GM18511 (cell line): ENCODE measurements around the gene LARGE1.
A peak's percentile ranks its signal among the peaks of the same experiment; 100 is the strongest.

Source experiments
- ATAC-seq: cut with Tn5 transposase; IDR thresholded peaks from one replicate; pipeline ENCODE4 v1.9.1; 2021; ENCODE audit warnings: mild to moderate bottlenecking, moderate library complexity; ENCODE audit not compliant: unreplicated experiment

The LARGE1 gene

DNA sequence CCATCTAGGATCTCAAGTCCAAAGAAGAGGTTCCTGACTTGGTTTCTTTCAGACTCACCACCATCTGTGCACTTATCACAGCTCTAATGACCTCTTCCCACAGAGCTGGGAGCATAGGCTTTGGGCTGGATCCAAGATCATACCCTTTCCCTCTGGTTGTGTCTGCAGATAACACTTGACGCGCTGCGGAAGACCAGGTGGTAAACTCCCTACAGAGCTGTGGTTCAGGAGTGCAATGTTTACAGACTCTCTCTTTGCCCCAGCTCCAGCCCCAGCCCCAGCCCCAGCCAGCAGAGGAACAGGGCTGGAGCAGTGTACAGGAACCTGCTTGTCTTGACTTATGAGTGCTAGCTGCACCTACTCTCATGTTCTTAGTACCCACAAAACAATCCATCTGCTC lies 587.7 kb downstream of the LARGE1 start:
- ATAC-seq: no peak

DNA sequence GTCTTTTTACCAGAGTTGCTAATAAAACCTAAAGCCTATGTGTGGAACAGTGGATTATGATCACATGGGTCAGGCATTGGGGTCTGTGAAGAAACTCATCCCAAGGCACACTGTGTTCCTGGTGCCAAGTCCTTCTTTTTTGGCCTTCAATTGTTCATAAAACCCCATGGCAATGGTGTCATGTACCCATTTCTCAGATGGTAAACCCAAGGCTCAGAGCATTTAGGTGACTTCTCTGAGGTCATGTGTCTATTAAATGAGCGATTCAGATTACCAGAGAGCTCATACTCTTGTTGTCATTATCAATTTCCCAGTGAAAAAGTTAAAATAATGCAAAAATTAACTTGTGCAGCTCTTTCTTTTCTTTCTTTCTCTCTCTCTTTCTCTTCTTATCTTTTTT lies 589.3 kb downstream of the LARGE1 start:
- ATAC-seq: no peak

DNA sequence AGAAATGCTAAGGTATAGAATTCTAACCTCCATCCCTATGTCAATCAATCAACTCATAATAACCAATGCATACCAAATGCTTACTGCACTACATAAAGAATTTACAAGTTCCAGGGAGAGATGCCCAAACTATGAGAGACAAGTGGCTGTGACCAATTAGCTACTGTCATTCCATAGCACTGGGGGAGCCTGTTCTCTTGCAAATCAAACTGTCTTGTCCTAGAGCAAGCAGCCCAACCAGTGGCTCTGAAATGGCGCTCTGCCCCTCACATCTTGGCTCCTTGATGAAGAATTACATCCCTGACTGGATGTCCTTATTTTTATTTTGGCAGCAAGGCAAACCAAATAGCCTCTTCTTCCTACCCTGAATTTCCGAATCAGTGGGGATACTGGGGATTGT lies 589.7 kb downstream of the LARGE1 start:
- ATAC-seq: no peak

DNA sequence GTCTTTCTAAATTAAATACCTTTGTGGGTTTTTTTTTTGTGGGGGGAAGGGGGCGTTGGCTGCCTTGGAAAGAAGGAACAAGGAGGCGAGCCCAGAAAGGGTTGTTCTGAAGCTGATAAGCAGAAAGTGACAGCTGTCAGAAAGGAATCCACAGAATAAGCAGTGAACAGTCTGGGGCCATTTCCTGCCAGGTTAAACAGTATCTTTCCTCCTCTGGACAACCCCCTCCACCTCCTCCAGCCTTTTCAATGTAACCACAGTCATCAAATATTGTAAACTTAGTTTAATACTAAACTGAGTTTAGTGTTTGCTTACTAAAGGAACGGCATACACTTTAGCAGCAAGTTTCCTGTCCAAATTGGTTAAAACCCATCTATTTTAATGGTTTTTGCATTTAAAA lies 590.9 kb downstream of the LARGE1 start:
- no peak for ATAC-seq

DNA sequence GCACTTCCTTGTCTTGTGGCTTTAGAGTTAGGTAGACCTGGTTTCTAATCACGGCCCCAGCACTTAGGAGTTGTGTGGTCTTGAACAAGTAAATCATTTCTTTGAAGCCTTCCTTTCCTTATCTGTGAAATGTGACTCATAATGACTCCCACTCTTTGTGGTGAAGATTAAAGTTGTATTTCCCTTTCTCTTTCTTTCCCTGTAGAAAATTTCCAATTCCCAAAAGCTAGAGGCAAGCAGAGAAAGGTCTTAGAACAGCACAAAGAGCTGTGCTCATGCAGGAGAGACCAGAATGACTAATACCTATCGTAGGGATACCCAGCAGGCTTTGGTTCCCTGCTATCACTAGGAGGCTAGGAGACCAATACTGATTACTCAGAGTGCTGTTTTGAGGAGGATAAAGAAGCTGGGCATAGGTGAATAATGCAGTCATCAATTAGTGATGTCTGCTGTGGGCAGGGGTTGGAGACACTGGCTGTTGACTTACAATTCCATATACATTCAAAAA lies 591.4 kb downstream of the LARGE1 start:
- ATAC-seq: no peak

DNA sequence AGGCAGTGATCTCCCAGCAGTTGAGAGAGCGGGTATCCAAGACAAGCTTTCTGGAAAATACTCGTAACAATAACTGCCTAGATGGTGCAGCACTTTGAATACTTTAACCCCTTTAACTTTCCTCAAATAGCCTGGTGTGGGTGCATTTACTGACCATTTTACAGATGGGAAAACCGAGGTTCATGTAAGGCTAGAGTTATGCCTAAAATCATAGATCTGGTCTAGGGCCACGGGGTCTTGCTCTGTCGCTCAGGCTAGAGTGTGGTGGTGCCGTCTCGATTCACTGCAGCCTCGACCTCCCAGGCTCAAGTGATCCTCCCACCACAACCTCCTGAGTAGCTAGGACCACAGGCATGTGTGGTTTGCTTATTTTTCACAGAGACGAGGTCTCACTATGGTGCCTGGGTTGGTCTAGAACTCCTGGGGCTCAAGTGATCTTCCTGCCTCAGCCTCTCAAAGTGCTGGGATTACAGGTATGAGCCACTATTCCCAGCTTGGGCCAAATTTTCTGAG lies 592.9 kb downstream of the LARGE1 start:
- no peak for ATAC-seq

DNA sequence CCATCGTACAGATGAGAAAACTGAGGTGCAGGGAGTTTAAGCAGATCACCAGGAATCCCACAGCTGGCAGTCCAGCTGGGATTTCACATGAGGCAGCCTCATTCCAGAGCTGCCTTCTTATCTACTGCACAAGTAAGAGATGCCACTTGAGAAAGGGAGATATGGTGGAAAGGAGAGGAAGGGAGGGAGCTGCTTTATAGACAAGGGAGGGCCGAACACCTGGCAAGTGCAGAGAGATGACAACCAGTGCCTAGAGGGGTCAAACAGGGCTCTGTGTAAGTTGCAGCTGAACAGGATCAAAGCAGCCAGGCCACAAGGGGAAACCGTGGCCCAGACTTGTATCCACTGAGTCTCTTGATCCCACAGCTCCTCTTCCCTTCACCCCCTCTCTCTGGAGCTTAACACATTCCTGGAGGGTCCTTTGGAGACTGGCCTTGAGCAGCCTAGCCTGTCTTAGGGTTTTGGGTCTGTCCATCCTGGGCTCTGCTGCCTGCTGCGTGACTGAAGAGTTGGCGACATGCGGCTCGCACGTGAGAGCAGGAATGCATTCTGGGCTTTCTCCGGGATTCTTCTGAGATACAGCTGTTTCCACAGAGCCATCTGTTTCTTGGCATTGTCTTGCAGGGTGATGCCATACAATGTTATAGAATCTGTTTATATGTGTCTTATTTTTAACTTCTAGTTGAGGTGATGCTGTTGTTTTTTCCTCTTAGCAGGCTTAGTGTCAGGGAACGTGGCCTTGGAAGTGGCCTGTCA lies 593.6 kb downstream of the LARGE1 start:
- no peak for ATAC-seq

DNA sequence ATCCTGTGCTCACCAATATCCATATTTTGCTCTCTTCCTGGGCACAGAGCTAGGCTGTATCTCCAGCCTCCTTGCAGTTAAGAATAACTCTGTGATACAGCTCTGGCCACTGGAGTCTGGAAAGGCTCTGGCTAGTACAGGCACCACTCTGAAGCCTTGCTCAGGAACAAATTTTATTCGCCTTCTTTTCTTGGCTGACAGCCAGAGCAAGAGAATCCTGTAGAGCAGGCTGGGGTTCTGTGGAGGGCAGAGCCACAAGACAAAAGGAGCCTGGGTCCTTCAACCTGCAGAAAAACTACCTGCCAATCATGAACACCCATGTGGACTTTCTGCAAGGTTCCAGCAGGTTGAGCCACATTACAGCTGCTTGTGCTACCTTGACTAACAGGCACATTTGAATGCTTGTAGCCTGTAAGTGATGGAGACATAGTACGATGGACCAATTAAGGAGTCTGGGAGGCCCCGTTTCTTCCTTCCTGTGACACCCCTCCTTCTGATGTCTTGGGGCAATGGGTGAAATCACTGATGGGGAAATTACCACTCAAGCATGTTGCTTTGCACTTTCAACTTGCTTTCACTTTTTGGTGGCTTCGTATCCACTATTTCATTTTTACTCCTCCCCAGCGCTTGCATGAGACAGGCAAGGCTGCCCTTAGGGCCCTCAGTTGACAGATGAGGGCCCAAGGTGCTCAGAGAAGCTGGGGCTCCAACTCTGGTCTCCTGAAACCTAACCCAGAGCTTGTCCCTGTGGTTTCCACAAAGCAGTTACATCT lies 594.9 kb downstream of the LARGE1 start:
- peak; percentile 78 for ATAC-seq

DNA sequence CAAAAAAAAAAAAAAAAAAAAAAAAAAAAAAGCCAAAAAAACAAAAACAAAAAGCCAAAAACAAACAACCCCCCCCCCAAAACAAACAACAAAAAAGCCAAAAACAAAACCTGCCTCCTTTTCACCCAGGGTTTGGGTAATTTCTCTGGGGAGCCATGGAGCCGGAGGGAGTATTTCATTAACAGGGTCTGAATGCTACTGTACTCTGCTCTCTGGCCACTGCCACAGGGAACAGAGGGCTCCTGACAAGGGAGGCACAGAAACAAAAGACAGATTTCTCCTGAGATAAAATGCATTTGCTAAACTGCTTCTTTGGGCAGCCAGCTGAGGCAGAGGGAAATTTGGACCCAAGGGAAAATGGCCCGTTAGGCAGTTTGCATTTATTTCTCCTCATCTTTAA lies 596.0 kb downstream of the LARGE1 start:
- no peak for ATAC-seq

DNA sequence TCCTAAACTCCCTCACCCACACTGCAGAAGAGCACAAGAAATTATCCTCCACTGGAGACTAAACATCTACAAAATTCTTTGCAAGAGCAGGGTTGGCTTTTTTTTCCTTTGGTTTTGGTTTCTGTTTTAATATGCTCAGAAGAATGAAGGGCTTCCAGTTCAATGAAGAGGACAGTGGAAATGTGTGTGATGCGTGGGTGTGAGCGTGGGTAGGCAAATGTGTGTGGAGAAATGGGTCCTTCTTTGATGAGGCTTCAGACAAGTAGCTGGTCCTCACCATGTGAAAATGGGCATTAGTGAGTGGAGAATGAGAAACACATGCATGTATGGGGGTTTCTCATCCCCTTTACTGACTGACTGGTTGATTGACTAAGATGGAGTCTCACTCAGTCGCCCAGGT lies 598.8 kb downstream of the LARGE1 start:
- no peak for ATAC-seq

DNA sequence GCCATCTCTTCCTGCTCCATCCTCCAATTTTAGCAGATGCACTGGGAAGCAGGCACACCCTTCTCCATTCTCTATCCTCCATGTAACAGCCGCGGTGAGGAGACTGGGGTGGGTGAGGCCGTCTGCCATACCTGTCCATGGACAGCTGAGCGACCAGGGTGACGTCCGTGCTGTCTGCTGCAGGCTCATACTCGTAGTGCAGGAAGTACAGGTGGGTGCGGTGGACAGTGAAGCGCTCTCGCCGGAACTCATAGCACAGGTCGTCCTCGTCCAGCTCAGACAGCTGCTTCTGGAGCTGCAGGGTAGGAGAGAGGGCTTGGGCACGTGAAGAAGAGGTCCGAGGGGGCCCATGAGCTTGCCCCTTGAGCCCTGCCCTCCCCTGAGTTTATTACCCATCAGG lies 604.3 kb downstream of the LARGE1 start:
- no peak for ATAC-seq

DNA sequence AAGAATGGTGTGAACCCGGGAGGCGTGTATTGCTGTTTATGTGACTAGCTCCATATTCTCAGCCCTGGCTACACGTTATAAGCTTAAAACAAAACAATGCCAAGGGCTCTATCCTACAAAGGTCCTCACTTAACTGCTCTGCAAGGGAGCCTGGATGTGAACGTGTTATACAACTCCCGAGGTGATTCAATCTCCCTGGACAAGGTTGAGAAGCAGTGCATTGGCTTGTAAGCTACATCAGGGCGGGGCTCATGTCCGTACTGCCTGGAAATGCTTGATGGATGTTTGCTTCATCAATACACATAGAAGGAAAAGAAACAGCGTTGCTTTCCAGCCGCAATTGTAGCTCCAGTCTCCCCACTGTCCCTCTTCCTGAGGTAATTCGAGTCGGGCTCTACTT lies 605.2 kb downstream of the LARGE1 start:
- ATAC-seq: no peak

DNA sequence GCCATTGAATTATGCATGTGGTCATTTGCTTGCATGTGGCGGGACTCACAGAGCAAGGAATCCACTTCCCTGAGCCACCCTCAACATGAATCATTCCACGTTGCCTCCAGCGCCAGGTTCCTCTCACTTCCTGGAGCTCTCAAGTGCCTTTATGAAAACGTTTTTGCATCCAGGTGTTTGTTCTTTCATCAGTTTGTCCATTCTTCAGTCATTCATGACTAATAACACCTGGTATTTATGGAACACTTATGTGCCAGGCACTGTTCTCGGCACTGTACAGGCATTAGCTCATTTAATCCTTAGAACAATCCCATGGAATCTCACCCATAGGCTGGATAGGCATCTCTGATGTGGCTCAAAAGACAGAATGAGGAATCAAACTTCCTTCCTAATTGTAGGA lies 606.0 kb downstream of the LARGE1 start:
- ATAC-seq: no peak

DNA sequence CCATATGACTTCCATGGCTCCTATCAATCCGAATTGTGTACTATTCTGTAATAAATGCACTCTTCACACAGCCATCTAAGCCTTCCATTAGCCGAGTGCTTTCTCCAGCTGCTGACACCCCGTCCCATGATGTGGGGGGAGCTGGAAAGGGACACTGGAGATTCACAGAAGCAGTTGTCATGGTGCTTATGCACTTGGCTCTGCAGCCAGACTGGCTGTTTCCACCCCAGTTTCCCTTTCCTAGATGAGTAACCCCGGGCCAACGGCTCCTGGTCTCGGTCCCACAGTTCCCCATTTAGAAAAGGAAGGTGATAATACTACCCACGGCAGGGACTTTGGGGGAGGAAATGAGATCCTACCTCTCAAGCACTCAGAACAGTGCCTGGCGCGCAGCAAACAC lies 617.2 kb downstream of the LARGE1 start:
- no peak for ATAC-seq

DNA sequence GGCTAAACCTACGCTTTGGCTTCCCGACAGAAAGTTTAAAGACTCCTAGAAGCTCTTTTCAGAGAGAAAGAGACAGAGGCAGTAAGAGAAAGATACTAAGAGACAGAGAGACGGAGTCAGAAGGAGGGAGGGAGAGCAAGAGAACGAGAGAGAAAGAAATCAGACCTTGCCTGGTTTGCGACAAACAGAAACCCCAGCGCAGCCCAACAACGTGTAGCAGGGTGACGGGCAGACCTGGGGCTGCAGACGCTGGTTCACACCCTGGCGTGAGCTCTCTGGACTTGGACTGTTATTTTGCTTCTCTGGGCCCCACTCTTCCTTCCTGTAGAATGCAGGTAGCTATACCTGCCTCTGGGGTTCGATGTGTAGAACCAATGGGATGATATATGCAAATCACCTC lies 617.7 kb downstream of the LARGE1 start:
- no peak for ATAC-seq

DNA sequence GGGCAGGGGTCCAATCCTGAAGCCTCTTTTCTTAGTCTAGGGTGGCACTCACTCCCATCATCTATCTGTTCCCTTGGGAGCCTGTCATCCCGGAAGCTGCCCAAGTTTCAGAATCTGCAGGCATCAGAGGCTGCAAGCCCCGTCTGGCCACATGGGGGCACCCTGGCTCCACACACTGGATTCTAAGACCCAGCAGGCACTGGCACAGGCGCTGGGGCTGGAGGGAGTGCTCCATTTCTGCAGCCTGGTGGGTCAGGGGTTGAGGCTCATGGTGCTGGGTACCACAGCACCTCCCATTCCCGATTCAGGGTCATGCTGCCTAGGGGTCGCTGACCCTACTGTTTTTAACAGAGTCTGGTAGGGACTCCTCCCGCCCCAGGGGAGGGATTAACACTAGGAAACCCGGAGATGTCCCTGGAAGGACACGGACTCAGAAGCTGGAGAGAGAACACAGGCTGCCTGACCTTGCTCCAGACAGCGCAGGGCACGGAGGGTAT lies 618.2 kb downstream of the LARGE1 start:
- ATAC-seq: peak; percentile 53

DNA sequence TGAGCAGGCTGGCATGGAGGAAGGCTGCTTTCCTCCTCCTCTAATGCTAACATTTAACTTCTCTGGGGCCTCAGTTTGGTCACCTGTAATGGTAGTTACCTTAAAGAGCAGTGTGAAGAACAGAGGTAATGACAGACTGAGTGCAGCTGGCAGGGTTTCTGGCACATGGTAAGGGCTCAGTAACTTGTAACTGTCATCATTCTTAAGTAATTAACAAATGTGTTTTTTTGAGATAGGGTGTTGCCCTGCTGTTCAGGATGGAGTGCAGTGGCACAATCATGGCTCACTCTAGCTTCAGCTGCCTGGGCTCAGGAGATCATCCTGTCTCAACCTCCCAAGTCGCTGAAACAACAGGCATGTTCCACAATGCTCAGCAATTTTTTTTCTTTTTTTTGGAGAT lies 620.1 kb downstream of the LARGE1 start:
- no peak for ATAC-seq

DNA sequence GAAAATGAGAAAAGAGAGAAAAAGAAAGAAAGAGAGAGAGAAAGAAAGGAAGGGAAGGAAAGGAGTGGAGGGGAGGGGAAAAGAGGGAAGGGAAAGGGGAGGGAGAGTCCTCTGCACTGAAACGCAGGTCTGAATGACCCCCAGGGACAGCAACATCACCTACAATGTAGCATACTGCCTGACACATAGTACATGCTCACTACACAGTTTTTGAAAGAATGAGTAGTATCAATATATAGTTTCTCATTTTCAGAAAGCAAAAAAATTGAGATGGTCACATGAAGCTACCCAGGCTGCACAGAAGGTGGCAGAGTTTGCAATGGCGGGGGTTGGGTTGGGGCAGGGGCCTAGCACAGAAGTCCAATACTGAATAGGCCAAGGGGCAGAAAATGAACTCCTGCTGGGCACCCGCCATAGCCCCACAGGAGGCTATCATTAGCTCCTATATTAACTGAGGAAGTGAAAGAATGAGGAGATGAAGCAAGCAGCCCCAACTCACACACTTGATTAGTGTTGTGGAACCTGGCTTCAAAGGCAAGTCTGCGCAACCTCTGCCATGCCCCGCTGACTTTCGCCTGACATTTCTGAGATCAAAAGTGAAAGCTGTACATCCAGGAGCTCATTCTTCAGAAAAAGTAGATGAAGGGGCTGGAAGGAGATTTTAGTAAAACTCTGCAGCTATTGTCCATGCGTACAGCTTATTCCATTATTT lies 620.9 kb downstream of the LARGE1 start:
- peak; percentile 87 for ATAC-seq

DNA sequence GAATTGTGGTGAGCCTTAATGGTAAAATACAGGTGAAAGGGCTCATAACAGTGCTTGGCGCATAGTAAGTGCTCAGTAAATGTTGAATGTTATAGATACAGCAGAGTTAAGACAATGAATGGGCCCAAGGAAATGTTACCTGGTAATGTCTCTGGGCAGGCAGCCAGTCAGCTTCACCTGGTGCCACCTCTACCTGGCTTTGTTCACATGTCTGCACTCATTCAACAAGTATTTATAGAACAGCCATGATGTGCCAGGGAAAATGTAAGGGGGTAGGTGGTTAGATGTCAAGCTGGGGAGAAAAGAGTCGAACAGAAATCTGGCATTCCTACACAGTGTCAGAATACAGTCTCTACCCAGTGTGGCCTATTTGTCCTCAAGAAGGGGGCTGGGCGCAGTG lies 623.3 kb downstream of the LARGE1 start:
- ATAC-seq: no peak

DNA sequence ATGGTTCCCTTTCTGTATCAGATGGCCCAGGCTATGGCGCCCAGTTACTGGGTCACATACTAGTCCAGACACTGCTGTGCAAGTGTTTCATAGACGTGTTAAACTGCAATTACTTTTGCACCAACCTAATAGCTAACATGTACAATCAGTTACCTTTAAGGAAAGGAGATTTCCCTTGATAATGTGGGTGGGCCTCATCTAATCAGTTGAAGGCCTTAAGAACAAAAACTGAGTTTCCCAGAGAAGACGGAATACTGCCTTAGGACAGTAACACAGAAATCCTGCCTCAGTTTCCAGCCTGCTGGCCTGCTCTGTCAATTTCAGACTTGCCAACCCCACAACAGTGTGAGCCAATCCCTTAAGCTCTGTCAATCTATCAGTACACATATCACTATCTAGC lies 632.2 kb downstream of the LARGE1 start:
- no peak for ATAC-seq

DNA sequence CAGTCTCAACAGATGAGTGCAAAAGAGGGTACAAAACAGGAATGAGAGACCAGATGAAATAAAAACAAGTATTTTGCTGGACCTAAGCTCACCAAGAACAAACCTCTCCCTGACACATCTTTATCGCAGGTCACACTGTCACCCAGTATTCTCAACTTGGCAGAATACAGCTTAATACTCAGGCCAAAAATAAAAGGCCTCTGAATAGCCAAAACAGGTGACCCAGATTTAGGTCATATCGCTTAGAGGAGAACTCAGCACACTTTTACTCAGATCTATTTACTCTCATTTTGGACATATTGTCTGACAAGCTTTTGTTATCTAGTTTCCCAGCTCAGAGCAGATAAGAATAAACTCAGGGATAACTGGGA lies 645.2 kb downstream of the LARGE1 start:
- no peak for ATAC-seq
